Loucy (cell line): ENCODE results near the gene TRIM56.

ENCODE experiments used
- EZH2phosphoT487 ChIP-seq: fragments of 200-600 bp; IDR thresholded peaks from 2 replicates; pipeline ENCODE4 v1.6.1; 2018; ENCODE audit warnings: antibody characterized with exemption, mild to moderate bottlenecking, moderate library complexity, borderline replicate concordance
- TF ChIP-seq, protein P1 (sequence below): fragments of 200-600 bp; sonication (generic); conservative IDR thresholded peaks from 2 replicates; pipeline ENCODE4 v1.5.1; 2014; ENCODE audit warnings: mild to moderate bottlenecking, antibody characterized with exemption, low read length

DNA sequence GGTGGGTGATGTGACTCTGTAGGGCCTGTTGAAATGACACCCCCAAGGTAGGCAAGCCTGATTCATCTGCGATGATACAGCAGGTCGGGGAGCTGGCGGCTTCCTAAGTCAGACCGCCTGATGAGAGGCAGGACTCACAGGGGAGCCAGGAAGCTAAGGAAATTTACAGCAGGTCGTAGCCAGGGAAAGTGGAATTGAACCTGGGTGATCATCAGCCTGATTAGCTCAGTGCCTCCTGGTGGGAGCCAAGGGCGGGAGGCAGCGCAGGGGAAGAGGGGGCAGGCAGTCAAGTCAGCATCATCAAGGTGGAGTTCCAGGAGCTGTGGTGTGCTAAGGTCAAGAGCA, 18.5 kb upstream of the TRIM56 start:
- TF ChIP-seq, protein P1, sequence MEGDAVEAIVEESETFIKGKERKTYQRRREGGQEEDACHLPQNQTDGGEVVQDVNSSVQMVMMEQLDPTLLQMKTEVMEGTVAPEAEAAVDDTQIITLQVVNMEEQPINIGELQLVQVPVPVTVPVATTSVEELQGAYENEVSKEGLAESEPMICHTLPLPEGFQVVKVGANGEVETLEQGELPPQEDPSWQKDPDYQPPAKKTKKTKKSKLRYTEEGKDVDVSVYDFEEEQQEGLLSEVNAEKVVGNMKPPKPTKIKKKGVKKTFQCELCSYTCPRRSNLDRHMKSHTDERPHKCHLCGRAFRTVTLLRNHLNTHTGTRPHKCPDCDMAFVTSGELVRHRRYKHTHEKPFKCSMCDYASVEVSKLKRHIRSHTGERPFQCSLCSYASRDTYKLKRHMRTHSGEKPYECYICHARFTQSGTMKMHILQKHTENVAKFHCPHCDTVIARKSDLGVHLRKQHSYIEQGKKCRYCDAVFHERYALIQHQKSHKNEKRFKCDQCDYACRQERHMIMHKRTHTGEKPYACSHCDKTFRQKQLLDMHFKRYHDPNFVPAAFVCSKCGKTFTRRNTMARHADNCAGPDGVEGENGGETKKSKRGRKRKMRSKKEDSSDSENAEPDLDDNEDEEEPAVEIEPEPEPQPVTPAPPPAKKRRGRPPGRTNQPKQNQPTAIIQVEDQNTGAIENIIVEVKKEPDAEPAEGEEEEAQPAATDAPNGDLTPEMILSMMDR, result no peak
- TF ChIP-seq EZH2phosphoT487, result no peak
